Thoracic aorta (tissue), 2 donors: ENCODE results near the gene OR13A1. TPM values are rescaled to one million over a fixed set of nuclear protein-coding genes. Genes with fewer than 3 reads are reported as not detected.
"Not testable (repeated sequence)": the region's sequence is repeated elsewhere in the genome, so short reads cannot be mapped to it uniquely, and the experiment has no call there.

Source experiments
- ATAC-seq: fragments of 150-250 bp; one replicate; pipeline ENCODE4 v1.8.0; 2017; ENCODE audit warnings: low read depth; ENCODE audit not compliant: insufficient number of reproducible peaks, low FRiP score
- DNase-seq: peaks from one replicate; pipeline ENCODE4 v3.0.0-alpha.2; 2020; ENCODE audit warnings: low spot score
- H3K27ac ChIP-seq, 2 donors: fragments of 200-600 bp; sonication (generic); 1 replicate in 1 of 2; 2 replicates in 1 of 2; pipeline ENCODE4 v1.5.1; 2016; ENCODE audit warnings: mild to moderate bottlenecking in 2 of 2, moderate library complexity in 2 of 2
- H3K27me3 ChIP-seq: fragments of 200-600 bp; sonication (generic); replicated peaks from 2 replicates; pipeline ENCODE4 v1.6.0; 2016; ENCODE audit warnings: mild to moderate bottlenecking; ENCODE audit not compliant: insufficient read depth
- H3K36me3 ChIP-seq: fragments of 200-600 bp; sonication (generic); one replicate; pipeline ENCODE4 v1.5.1; 2016
- H3K4me1 ChIP-seq, 2 donors: fragments of 200-600 bp; sonication (generic); 1 replicate in 1 of 2; 2 replicates in 1 of 2; pipeline versions ENCODE4 v1.5.1 to v1.6.0; 2016; ENCODE audit warnings: low read depth in 2 of 2, mild to moderate bottlenecking in 1 of 2; ENCODE audit not compliant: control insufficient read depth in 1 of 2
- H3K4me3 ChIP-seq: fragments of 200-600 bp; sonication (generic); 2 replicates; pipeline ENCODE4 v1.5.1; 2016; ENCODE audit warnings: mild to moderate bottlenecking
- H3K9me3 ChIP-seq: fragments of 200-600 bp; sonication (generic); 2 replicates; pipeline ENCODE4 v1.5.1; 2016
- CTCF ChIP-seq: fragments of 200-600 bp; sonication (generic); IDR thresholded peaks from one replicate; pipeline ENCODE4 v1.5.1; 2019; ENCODE audit warnings: antibody characterized with exemption
- total RNA-seq, 2 donors: library from RNA; depleted of rRNA; stranded (reverse); fragments of >200 nt; gene quantifications; one replicate each; pipeline versions ENCODE4 v1.1.0 to v1.2.3, GENCODE V29; 2016

The OR13A1 gene
- total RNA-seq, 2 donors from 2014 or later: 0.85 TPM; not detected in 1

GRCh38 chr10:45346652-45347335, 31.4 kb upstream of the OR13A1 start:
- H3K27ac ChIP-seq, H3K36me3 ChIP-seq, H3K4me1 ChIP-seq, H3K27me3 ChIP-seq, H3K4me3 ChIP-seq, DNase-seq, H3K9me3 ChIP-seq, ATAC-seq: not testable (repeated sequence)

GRCh38 chr10:45340420-45340819, 25.0 kb upstream of the OR13A1 start:
- ATAC-seq, H3K36me3 ChIP-seq, H3K27me3 ChIP-seq, H3K27ac ChIP-seq, H3K4me1 ChIP-seq, H3K4me3 ChIP-seq, H3K9me3 ChIP-seq, DNase-seq: not testable (repeated sequence)

GRCh38 chr10:45339894-45340293, 24.5 kb upstream of the OR13A1 start:
- H3K27ac ChIP-seq: no peak overlapping the region
- ATAC-seq: no peak
- H3K4me3 ChIP-seq: no peak overlapping the region

GRCh38 chr10:45331824-45332223, 16.4 kb upstream of the OR13A1 start:
- not testable (repeated sequence) for ATAC-seq, H3K27ac ChIP-seq, DNase-seq

More at GRCh38 chr10:45339894-45340293, 24.5 kb upstream of the OR13A1 start:
- DNase-seq: no peak
- TF ChIP-seq CTCF: no peak
- no peaks in the 10 kb centered on the region for H3K27me3 ChIP-seq
- no peaks in the 10 kb centered on the region for H3K4me1 ChIP-seq
- H3K9me3 ChIP-seq: no peaks in the 10 kb centered on the region
- H3K36me3 ChIP-seq: no peaks in the 10 kb centered on the region

GRCh38 chr10:45326864-45327263, 11.5 kb upstream of the OR13A1 start:
- not testable (repeated sequence) for H3K4me1 ChIP-seq, H3K36me3 ChIP-seq, H3K4me3 ChIP-seq, H3K9me3 ChIP-seq, ATAC-seq, DNase-seq, H3K27me3 ChIP-seq, H3K27ac ChIP-seq

More at GRCh38 chr10:45331824-45332223, 16.4 kb upstream of the OR13A1 start:
- not testable (repeated sequence) for H3K9me3 ChIP-seq, H3K36me3 ChIP-seq, H3K4me1 ChIP-seq, H3K4me3 ChIP-seq, H3K27me3 ChIP-seq

GRCh38 chr10:45325116-45325515, 9.7 kb upstream of the OR13A1 start:
- no peak for DNase-seq
- Histone ChIP-seq H3K36me3 (no peaks in the 10 kb centered on the region), H3K9me3 (peaks cover 6% of the 10 kb centered on the region), H3K4me1 (no peaks in the 10 kb centered on the region), H3K27ac (no peak overlapping the region), H3K27me3 (no peaks in the 10 kb centered on the region), H3K4me3 (no peak overlapping the region)
- no peak for ATAC-seq
- no peak for TF ChIP-seq CTCF

GRCh38 chr10:45319702-45320101, 4.3 kb upstream of the OR13A1 start:
- Histone ChIP-seq H3K9me3 (no peaks in the 10 kb centered on the region), H3K27ac (no peak overlapping the region), H3K4me1 (no peaks in the 10 kb centered on the region), H3K36me3 (no peaks in the 10 kb centered on the region), H3K27me3 (no peaks in the 10 kb centered on the region), H3K4me3 (no peak overlapping the region)
- DNase-seq: no peak
- no peak for ATAC-seq
- no peak for TF ChIP-seq CTCF
